WTC11 (cell line): ENCODE data around the gene NRF1.

Source experiments
- AFF4 ChIP-seq: sonication (generic); formaldehyde crosslinking; IDR thresholded peaks from 2 replicates; pipeline ENCODE4 v1.8.1; 2023; ENCODE audit warnings: mild to moderate bottlenecking, missing genetic modification reagents, borderline replicate concordance
- ATF1 ChIP-seq: sonication (generic); formaldehyde crosslinking; IDR thresholded peaks from 2 replicates; pipeline ENCODE4 v1.8.1; 2023; ENCODE audit warnings: mild to moderate bottlenecking, moderate library complexity, missing genetic modification reagents
- HMGXB4 ChIP-seq: sonication (generic); formaldehyde crosslinking; IDR thresholded peaks from 2 replicates; pipeline ENCODE4 v1.8.1; 2023; ENCODE audit warnings: mild to moderate bottlenecking, moderate library complexity, missing genetic modification reagents
- MXD4 ChIP-seq: fragments of 250-450 bp; sonication (Bioruptor Pico); IDR thresholded peaks from 2 replicates; pipeline ENCODE4 v1.8.0; 2021; ENCODE audit warnings: mild to moderate bottlenecking, moderate library complexity, borderline replicate concordance
- NFE2L1 ChIP-seq: sonication (generic); formaldehyde crosslinking; IDR thresholded peaks from 2 replicates; pipeline ENCODE4 v1.8.1; 2023; ENCODE audit warnings: missing genetic modification reagents
- TEAD1 ChIP-seq: sonication (generic); formaldehyde crosslinking; IDR thresholded peaks from 2 replicates; pipeline ENCODE4 v1.8.0; 2022; ENCODE audit warnings: mild to moderate bottlenecking, missing genetic modification reagents
- ZBTB43 ChIP-seq: sonication (generic); formaldehyde crosslinking; IDR thresholded peaks from 2 replicates; pipeline ENCODE4 v1.8.1; 2023; ENCODE audit warnings: mild to moderate bottlenecking, missing genetic modification reagents
- ZNF121 ChIP-seq: sonication (generic); formaldehyde crosslinking; IDR thresholded peaks from 2 replicates; pipeline ENCODE4 v1.8.0; 2023; ENCODE audit warnings: missing genetic modification reagents
- TF ChIP-seq, protein P1 (sequence below): fragments of 200-600 bp; IDR thresholded peaks from 2 replicates; pipeline ENCODE4 v1.8.0; 2022; ENCODE audit warnings: antibody characterized with exemption

- TF ChIP-seq, protein P1, sequence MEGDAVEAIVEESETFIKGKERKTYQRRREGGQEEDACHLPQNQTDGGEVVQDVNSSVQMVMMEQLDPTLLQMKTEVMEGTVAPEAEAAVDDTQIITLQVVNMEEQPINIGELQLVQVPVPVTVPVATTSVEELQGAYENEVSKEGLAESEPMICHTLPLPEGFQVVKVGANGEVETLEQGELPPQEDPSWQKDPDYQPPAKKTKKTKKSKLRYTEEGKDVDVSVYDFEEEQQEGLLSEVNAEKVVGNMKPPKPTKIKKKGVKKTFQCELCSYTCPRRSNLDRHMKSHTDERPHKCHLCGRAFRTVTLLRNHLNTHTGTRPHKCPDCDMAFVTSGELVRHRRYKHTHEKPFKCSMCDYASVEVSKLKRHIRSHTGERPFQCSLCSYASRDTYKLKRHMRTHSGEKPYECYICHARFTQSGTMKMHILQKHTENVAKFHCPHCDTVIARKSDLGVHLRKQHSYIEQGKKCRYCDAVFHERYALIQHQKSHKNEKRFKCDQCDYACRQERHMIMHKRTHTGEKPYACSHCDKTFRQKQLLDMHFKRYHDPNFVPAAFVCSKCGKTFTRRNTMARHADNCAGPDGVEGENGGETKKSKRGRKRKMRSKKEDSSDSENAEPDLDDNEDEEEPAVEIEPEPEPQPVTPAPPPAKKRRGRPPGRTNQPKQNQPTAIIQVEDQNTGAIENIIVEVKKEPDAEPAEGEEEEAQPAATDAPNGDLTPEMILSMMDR: no peak
- no peak for TF ChIP-seq ZNF121
- no peak for TF ChIP-seq AFF4 (CRISPR knock-in tag)
- TF ChIP-seq ATF1 (CRISPR knock-in tag): no peak
- no peak for TF ChIP-seq TEAD1 (CRISPR knock-in tag)
- TF ChIP-seq NFE2L1: no peak
- no peak for TF ChIP-seq ZBTB43 (CRISPR knock-in tag)
- TF ChIP-seq MXD4 (CRISPR knock-in tag): no peak
- TF ChIP-seq HMGXB4 (CRISPR knock-in tag): no peak
Observed at GRCh38 chr7:129626896-129627295, 15.4 kb downstream of the NRF1 start.
